DMS 273 (cell line): ENCODE data around the gene FIGNL1.
A peak's percentile ranks its signal among the peaks of the same experiment; 100 is the strongest.

Experiments
- DNase-seq: peaks from one replicate; lab custom pipeline; 2025; ENCODE audit not compliant: unreplicated experiment; lab: John Stamatoyannopoulos, UW

The FIGNL1 gene, protein sequence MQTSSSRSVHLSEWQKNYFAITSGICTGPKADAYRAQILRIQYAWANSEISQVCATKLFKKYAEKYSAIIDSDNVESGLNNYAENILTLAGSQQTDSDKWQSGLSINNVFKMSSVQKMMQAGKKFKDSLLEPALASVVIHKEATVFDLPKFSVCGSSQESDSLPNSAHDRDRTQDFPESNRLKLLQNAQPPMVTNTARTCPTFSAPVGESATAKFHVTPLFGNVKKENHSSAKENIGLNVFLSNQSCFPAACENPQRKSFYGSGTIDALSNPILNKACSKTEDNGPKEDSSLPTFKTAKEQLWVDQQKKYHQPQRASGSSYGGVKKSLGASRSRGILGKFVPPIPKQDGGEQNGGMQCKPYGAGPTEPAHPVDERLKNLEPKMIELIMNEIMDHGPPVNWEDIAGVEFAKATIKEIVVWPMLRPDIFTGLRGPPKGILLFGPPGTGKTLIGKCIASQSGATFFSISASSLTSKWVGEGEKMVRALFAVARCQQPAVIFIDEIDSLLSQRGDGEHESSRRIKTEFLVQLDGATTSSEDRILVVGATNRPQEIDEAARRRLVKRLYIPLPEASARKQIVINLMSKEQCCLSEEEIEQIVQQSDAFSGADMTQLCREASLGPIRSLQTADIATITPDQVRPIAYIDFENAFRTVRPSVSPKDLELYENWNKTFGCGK

DNA sequence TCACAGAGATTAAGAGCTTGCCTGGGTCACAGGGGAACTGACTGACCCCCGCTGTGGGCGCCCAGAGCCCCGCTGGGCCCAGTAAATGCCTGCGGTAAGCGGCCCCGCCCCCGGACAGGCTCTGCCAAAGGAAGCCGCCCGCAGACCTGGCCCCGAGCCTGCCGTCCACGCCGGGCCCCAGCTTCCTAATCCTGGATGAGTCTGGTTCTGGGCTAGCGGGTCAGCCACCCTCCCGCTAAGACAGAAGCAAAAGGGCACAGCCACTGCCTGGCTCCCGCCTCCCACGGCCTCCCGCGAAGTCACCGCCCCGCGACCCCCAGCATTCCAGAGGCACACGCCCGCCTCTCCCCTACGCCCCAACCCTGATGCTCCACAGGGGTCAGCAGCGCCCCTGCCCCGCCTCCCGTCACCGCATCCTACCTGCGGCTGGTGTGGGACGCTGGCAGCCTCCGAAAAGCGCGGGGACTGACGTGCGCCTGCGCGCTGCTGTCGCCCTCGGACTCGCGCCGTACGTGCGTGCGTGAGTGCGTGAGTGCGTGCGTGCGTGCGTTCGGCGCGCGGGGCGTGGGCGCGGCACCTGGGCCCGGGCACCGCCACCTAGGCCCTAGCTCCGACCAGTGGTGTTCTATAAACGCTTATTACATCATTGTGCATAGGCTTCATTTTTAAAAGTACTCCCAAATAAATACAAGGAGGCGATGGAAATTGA lies at the start of gene FIGNL1:
Gene FIGNL1 (minus strand): TSS at position 470 of the 709 bp plus-strand sequence. CDS start 3,063 bp downstream, outside the sequence.
- DNase-seq, result peak; percentile 94

DNA sequence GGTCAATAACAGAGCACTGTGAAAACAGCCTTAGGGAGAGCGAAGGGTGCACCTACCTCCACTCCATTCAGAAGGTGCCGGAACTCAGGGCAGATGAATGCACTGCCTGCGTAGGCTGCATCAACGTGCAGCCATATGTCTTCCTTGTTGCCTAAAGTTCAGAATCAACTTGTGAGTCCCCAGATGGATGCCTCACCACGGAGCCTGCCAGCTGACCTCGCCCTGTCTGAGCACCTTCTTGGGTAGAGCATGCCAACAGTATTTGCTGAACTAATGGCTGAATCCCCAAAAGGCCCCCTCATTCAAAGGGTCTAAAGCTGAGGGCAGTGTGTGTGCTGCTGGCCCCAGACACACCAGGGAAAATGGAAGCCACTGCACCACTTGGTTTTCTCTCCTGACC lies 48.9 kb upstream of the FIGNL1 start:
- no peak for DNase-seq

DNA sequence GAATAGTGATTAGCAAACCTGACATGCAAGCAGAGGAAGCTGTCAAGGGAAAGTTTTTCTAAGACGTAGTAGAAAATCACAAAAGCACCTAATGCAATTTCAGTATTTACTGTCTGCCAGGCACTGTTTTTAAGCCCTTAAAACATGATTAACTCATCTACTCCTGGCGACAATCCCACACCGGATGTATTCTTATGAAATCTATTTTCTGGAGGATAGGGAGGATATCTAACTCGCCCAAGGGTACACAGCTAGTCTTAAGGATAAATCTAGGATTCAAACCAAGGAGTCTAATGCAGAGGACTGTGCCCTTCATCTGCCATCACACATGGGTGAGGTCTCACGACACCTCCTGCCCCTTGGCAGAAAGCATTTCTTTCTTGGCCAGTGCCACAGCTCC lies 47.8 kb upstream of the FIGNL1 start:
- no peak for DNase-seq

DNA sequence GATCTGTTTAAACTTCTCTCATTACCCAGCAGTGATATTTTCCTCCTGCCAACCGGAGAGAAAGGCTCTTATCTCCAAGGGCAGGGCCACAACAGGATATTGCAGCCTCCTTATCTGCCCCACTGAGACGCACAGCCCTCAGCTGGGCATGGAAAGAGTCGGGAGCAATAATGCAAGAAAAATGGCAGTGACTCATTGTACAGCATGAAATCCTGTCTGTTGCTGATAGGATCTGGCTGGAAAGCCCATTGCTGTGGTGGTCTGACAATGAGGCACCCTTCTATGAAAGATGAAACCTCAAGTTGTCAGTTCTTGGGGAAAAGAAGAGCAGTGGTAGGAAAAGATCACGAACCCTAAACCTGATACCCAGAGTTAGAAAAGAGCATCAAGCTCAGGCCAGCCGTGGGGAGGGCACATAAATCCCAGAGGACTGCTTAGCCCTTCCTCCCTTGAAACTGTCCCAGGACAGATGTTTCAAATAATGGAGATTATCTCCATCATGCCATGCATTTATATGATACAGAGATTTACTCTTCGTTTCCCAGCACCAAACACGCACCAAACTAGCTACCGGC lies 47.0 kb upstream of the FIGNL1 start:
- DNase-seq, result no peak

DNA sequence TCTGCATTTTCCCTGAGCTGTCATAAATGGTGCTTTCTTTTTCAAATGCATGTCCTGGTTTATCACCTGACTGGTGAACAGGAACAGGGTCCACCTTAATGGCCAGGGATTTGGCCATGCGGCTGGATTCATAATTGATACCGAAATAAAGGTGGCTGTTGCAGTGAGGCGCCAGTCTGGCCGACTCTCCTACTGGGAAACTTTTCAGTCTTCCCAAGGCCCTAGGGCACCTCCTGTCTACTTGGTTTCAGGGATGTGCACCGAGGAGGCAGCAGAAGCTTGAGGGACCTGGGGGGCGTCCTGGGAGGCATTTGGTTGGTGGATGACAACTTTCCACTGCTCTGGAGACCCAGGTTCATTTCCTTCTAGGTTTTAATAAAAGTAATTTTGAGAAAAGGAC lies 46.4 kb upstream of the FIGNL1 start:
- no peak for DNase-seq

DNA sequence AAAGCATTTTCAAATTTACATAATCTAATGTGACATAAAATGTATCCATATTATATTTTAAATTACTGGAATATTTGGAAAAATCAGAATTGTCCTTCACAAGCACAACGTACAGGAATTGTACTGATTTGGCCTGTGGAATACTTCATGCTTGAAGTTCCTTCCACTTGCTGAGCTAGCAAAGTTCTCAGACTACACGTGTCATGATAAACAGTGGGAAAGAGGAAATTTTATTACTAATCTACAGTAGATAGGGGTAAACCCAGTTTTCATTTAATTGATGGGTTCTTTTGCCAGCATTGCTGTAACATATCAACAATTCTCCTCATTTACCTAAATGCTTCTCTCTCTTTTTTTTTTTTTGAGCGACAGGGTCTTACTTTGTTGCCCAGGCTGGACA lies 45.6 kb upstream of the FIGNL1 start:
- no peak for DNase-seq

DNA sequence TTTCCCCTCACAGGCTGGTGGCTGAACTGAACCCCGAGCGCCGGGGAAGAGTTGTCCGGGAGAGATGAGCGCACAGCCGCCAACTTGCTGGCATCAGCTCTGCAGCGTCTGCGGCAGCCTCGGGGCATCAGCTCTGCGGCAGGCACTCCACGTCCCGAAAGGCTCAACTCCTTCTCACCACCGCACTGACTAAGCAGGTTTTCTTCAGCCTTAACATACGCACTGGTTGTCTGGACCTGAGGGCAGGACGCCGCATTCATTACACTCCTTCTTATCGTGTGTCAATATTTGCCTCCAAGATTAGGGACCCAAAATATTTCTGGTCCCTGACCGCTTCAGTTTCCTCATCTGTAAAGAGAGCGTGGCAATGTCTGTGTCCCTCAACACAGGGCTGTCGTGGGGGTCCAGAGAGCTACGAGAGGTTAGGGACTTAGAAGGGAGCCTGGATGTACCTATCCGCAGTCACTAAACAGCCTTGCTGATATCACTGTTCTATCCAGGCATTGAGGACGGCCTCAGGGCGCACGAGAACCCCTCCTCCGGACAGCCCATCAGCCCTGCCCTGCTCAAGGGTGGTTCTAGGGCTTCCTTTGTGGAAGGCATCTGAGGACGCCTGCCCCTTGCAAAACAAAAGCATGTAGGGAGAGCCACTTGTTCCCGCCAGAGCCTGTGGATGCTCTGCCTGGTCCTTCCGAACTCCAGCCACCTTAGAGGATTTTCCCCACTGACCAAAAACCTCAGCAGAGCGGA lies 42.8 kb upstream of the FIGNL1 start:
- DNase-seq, result no peak

DNA sequence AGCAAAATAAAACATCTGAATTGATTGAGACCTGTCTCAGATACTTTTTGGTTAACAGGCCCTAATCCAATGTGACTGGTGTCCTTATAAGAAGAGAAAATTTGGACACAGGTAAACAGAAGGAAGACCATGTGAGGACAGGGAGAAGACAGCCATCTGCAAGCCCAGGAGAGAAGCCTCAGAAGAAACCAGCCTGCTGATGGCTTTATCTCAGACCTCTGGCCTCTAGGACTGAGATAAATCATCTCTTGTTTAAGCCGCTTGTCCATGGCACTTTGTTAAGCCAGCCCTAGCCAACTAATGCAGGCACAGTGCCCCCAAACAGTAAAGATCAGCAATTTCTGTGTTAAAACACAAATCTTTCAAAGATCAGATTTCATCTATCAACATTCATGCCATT lies 41.8 kb upstream of the FIGNL1 start:
- DNase-seq, result no peak

DNA sequence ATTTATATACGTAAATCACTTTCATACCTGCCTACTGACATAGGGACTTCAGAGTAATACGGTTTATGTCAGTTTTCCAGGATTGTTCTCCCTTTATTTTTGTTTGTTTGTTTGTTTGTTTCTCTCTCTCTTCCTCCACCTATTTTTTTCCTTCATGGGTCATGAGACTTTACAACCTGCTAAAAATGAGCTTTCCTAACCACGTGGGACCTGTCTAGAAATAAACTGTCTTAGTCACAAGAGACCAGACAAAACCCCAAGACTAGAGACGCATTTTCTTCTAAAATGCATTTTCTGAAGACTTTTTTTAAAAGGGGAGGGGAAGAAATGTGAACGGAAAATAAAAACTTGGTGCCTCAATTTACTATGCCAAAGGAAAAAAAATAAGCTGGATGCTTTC lies 41.1 kb upstream of the FIGNL1 start:
- DNase-seq, result no peak

DNA sequence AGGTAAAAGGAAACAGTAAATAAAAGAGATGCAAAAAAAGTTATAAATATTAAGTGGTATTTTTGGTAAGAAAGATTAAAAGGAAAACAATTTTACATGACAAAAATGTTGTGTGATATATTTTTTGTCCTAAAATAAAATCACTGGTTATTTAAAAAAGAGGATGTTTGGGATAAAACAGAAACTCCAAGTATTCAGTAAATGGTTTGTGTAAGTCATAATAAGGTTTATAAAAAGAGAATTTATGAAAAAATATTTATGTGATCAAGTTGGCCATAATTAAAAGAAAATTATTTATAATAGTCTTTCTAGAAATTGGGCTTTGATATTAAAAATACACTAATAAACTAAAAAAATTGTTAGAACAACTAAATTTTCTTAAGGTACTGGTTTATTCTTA lies 38.2 kb upstream of the FIGNL1 start:
- no peak for DNase-seq

DNA sequence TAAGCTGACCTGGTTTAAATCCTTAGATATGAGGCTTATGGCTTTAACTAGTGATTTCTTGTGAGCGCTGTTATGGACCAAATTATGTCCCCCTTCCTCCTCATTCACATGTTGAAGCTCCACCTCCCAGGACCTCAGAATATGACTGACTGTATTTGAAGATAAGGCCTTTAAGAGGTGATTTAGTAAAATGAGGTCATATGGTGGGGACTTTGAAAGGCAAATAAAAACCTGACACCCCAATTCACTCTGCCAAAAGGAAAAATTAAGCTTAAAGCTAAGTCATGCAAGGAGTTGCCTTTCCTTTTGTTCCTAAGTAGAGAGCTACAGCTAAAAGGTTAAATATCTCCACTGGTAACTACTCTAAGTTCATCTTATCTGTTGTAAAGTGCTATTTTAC lies 36.4 kb upstream of the FIGNL1 start:
- no peak for DNase-seq

DNA sequence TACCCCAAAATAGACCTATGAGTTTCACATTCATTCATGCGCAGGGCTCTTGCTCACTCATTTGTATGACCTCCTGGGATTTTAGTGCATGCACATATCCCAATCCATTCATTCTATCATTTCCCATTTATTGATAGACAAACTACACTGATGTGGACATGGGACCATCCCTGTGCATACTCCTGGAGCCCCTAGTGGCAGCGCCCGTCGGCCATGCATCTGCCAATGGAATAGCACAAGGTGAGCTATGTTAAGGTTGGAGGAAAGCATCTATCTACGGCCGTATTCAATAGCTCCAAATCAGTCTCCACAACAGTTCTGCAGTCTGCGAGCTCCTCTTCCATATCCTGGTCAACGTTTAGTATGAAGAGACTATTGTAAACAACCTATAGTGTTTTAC lies 31.7 kb upstream of the FIGNL1 start:
- DNase-seq, result no peak

DNA sequence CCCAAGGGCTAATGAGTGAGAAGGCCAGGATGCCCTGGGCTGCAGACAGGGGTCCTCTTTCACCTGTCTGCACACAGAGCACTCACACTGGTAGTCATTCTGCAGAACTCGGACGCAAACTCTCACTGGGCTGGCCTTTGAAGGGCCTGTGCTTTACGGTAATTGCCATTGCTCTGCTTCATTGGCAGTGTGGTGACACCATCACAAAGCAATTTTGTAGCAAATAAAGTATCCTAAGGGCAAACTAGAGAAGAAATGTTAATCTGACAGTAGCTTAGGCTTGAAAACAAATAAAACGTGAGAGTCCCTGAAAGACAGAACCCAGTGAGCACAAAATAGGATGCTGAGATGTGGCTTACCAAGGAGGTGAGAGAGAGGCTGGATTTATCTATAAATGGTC lies 30.6 kb upstream of the FIGNL1 start:
- no peak for DNase-seq

DNA sequence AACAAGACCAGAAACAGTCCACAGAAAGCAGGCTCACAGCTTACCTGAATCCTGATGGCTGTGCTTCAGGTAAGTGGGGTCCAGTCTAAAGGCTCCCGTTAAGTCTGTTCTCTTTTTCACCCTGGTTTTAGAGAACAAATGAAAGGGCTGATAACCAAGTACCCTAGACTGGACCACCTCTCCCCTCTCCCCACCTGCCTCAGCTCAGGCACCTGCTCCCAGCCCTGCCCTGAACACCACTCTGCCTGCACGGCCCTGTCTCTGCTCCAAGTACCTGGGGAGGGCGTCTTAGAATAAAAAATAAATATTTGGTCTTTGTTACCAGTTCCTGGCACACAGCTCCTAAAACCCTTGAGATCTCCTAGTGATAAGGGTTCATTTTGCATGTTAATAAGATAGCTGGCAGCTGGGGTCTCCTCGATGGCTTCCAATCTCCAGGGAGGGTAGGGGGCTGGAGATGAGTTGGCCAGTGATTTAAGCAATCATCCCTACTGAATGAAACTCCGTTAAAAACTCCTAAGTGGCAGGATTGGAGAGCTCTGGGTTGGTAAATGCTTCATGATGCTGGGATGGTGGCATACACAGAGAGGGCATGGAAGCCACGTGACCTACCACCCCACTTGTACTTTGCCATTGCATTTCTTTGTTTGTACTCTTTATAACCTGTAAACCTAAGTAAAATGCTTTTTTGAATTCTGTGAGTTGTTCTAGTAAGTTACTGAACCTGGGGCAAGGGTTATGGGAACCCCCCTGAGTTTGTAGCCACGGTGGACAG lies 29.8 kb upstream of the FIGNL1 start:
- DNase-seq, result no peak

DNA sequence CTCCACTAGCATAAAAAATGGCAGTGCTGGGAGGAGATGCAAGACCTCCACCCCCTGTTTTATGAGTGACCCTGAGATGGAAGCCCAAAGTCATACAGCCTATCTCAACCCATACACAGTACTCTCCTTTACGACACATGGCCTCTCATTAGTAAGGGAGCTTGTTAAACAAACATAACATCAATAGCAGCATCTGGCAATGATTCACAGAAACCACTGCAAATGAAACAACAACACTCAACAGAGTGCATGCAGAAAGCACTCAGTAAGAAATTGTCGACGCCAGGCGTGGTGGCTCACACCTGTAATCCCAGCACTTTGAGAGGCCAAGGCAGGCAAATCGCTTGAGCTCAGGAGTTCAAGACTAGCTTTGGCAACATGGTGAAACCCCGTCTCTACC lies 27.5 kb upstream of the FIGNL1 start:
- peak; percentile 44 for DNase-seq

DNA sequence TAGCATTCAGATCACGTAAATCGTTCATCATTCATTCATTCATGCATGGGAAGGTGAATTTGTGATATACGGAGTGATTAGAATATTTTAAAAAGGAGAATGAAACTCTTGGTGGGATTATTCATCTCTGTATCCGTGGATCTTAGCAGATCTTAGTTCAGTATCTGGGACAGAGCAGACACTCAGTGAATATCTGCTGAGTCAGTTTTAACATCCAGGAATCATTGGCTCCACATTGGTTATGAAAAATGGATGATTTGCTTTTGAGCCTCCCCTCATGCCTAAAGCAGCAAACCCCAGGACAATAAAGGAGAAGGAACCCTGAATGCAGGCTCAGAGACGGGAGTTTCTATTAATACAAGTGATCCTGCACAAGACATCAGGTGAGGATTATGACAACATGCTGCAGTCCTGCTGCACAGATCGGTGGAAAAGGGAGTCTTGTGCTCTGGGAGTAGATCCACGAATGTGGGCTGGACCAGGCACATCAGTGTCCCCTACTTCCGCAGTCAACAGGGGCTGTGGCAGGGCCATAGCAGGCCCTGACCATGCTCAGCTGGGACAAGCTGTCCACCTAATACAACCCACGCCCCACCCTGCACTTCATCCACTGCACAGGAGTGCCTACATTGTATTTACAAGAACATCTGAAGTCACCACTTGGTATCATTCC lies 26.9 kb upstream of the FIGNL1 start:
- no peak for DNase-seq

DNA sequence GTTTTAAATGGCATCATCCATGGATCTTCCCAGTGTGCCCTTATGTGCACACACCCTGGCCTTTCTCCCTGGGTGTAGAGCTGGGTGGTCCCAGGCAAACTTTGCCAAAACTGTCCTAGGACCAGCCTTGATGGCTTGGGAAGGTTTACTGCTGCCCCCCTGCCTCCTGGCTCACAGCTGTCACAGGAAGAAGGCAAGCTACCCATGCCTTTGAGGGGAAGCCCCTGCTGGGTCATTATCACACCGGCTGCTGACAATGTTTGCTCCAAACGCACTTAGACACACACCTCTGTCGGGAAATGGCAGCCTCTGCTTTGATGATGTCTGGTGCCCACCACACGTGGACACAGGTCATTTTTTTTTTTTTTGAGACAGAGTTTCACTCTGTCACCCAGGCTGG lies 25.2 kb upstream of the FIGNL1 start:
- DNase-seq, result peak; percentile 19

DNA sequence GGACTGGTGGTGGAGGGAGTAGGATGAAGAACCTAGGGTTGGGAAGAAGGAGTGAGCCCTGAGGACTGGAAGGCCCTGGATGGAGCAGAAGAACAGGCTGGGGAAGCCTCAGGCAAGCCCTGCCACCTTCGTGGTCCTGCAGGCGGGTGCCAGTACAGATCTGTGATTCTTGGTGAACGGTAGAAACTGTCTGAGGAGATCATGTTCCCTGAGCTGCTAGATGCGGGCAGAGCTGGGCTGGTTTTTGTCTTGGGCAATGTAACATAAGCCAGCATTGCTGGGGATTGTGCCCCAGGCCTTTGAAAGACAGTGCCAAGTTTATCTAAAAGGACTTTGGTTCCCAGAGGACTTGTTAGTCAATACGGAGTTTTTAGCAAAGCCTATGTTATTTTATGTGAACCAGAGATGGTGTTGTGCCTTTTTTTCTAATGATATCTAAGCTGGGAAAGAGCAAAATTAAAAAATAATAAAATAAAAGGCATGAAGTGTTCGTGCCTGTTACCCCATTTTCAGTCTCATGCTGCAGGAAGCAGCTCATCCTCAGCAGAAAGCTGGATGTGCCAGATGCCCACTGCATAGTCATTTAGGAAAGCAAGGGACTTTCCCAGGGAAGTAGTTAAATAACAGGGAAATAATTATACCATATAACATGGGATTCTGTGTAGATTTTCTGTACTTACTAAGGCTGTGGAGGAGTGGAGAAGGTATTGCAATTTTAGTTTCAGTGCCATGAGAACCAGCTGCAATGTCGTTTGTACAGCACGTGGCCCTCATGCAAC lies 24.4 kb upstream of the FIGNL1 start:
- DNase-seq, result peak; percentile 34

DNA sequence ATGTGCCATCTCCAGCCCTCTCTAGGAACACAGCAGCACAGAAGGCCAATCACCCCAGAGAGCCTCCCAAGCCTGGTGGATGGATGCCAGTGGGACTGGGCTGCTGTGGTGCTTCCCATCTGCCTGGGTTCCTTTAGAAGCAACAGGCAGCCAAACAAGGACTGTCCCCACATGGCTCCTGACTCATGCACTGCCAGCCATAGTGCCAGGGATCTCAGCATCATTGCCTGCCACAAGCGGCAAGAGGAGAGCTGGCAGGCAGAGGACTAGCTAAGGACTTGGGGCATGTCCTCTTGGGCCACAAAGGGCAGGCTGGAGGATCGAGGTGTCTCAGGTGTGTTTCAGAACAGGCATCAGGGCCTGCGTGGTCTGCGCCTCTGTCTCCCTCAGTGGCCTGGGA lies 23.4 kb upstream of the FIGNL1 start:
- peak; percentile 67 for DNase-seq
